Measurements from ENCODE around the gene INVS.

DNA sequence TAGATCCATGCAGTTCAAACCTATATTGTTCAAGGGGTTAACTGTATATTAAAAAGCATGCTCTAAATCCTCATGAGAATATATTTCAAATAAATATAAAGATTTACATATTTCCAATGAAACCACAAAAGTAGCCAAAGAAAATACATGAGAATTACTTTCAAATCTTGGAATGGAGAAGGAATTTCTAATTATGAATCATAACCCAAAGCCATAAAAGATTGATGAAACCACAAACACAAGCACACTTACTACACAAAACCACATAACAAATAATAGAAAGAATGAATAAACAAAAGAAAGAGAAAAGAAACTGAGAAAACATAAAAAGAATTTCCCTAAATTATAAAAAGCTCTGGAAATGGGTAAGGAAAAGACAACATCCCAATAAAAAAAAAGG lies 16.3 kb upstream of the INVS start:
- TF ChIP-seq POLR2A (IDR thresholded peaks at IDR 0.05) (no peak), CTCF (IDR thresholded peaks at IDR 0.05) (no peak)

Measured in heart left ventricle (tissue), 13 donors.